Measurements from ENCODE around the gene TSPAN16. TPM values are rescaled to one million over a fixed set of nuclear protein-coding genes. Genes with fewer than 3 reads are reported as not detected.

The TSPAN16 gene
- total and polyA plus RNA-seq, 2 of the 13 experiments (the other 11 are each of a cell fraction or from before 2014, with no cell fraction given), result not detected

DNA sequence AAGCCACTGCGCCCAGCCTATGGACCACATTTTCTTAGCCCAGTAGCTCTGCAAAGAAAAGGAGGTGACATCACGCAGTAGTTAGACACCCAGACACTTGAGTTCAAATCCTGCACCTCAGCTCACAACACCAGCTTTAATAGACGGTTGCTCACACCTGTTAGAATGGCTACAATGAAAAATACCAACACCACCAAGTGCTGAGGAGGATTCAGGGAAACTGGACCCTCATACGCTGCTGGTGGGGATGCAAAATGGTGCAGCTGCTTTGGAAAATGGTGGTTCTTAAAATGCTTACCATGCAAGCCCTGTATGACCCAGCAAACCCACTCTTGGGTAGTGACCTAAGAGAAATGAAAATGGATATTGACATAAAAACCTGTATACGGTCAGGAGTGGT lies 22.0 kb upstream of the TSPAN16 start (continued):
- TF ChIP-seq ZNF839 (CRISPR knock-in tag; IDR thresholded peaks at IDR 0.05; ENCODE audit: borderline replicate concordance), result no peak
- TF ChIP-seq, protein P1, sequence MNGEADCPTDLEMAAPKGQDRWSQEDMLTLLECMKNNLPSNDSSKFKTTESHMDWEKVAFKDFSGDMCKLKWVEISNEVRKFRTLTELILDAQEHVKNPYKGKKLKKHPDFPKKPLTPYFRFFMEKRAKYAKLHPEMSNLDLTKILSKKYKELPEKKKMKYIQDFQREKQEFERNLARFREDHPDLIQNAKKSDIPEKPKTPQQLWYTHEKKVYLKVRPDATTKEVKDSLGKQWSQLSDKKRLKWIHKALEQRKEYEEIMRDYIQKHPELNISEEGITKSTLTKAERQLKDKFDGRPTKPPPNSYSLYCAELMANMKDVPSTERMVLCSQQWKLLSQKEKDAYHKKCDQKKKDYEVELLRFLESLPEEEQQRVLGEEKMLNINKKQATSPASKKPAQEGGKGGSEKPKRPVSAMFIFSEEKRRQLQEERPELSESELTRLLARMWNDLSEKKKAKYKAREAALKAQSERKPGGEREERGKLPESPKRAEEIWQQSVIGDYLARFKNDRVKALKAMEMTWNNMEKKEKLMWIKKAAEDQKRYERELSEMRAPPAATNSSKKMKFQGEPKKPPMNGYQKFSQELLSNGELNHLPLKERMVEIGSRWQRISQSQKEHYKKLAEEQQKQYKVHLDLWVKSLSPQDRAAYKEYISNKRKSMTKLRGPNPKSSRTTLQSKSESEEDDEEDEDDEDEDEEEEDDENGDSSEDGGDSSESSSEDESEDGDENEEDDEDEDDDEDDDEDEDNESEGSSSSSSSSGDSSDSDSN (CRISPR knock-in tag; IDR thresholded peaks at IDR 0.05), result no peak
- TF ChIP-seq KLF16 (CRISPR knock-in tag; IDR thresholded peaks at IDR 0.05), result no peak
- no peak for TF ChIP-seq NRL (CRISPR knock-in tag; IDR thresholded peaks at IDR 0.05; ENCODE audit: borderline replicate concordance)
- TF ChIP-seq, protein P2, sequence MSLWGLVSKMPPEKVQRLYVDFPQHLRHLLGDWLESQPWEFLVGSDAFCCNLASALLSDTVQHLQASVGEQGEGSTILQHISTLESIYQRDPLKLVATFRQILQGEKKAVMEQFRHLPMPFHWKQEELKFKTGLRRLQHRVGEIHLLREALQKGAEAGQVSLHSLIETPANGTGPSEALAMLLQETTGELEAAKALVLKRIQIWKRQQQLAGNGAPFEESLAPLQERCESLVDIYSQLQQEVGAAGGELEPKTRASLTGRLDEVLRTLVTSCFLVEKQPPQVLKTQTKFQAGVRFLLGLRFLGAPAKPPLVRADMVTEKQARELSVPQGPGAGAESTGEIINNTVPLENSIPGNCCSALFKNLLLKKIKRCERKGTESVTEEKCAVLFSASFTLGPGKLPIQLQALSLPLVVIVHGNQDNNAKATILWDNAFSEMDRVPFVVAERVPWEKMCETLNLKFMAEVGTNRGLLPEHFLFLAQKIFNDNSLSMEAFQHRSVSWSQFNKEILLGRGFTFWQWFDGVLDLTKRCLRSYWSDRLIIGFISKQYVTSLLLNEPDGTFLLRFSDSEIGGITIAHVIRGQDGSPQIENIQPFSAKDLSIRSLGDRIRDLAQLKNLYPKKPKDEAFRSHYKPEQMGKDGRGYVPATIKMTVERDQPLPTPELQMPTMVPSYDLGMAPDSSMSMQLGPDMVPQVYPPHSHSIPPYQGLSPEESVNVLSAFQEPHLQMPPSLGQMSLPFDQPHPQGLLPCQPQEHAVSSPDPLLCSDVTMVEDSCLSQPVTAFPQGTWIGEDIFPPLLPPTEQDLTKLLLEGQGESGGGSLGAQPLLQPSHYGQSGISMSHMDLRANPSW (CRISPR knock-in tag; IDR thresholded peaks at IDR 0.05; ENCODE audit: borderline replicate concordance), result no peak
- TF ChIP-seq PCBP1 (IDR thresholded peaks at IDR 0.05; ENCODE audit: borderline replicate concordance, low read depth, low read length), result no peak
- TF ChIP-seq MBNL3 (CRISPR knock-in tag; conservative IDR thresholded peaks at IDR 0.05), result no peak
